ENCODE results near the gene UGT1A1.

Gene UGT1A1

GRCh38 chr2:233794128-233794658 is 34.1 kb downstream of the UGT1A1 start:
- DNase-seq (ENCODE audit: low read depth, low spot score): no peak

GRCh38 chr2:233795735-233796171 is 35.7 kb downstream of the UGT1A1 start:
- H3K27ac ChIP-seq: no peak overlapping the region
- DNase-seq (ENCODE audit: low read depth, low spot score): no peak

More at GRCh38 chr2:233794128-233794658, 34.1 kb downstream of the UGT1A1 start:
- H3K27ac ChIP-seq: no peak overlapping the region

- H3K27ac ChIP-seq: no peak overlapping the region
- no peak for DNase-seq (ENCODE audit: low read depth, low spot score)
Observed at GRCh38 chr2:233796254-233796653, 36.2 kb downstream of the UGT1A1 start.

GRCh38 chr2:233798335-233799086 is 38.4 kb downstream of the UGT1A1 start:
- no peak for DNase-seq (ENCODE audit: low read depth, low spot score)

GRCh38 chr2:233799087-233799665 is 39.1 kb downstream of the UGT1A1 start:
- H3K27ac ChIP-seq: no peak overlapping the region
- no peak for DNase-seq (ENCODE audit: low read depth, low spot score)

More at GRCh38 chr2:233798335-233799086, 38.4 kb downstream of the UGT1A1 start:
- H3K27ac ChIP-seq: no peak overlapping the region

- no peak overlapping the region for H3K27ac ChIP-seq
- no peak for DNase-seq (ENCODE audit: low read depth, low spot score)
Observed at GRCh38 chr2:233799716-233800115, 39.6 kb downstream of the UGT1A1 start.

GRCh38 chr2:233800208-233800607 is 40.1 kb downstream of the UGT1A1 start:
- no peak overlapping the region for H3K27ac ChIP-seq
- no peak for DNase-seq (ENCODE audit: low read depth, low spot score)

- no peak overlapping the region for H3K27ac ChIP-seq
- no peak for DNase-seq (ENCODE audit: low read depth, low spot score)
Observed at GRCh38 chr2:233801357-233802131, 41.5 kb downstream of the UGT1A1 start.

- no peak overlapping the region for H3K27ac ChIP-seq
- DNase-seq (ENCODE audit: low read depth, low spot score): no peak
Observed at GRCh38 chr2:233802132-233802815, 42.2 kb downstream of the UGT1A1 start.

- no peak for DNase-seq (ENCODE audit: low read depth, low spot score)
- no peak overlapping the region for H3K27ac ChIP-seq
Observed at GRCh38 chr2:233803292-233803911, 43.3 kb downstream of the UGT1A1 start.

- DNase-seq (ENCODE audit: low read depth, low spot score): no peak
Observed at GRCh38 chr2:233803994-233804393, 43.9 kb downstream of the UGT1A1 start.

GRCh38 chr2:233807215-233807865 is 47.3 kb downstream of the UGT1A1 start:
- DNase-seq (ENCODE audit: low read depth, low spot score): no peak
- no peak overlapping the region for H3K27ac ChIP-seq

More at GRCh38 chr2:233803994-233804393, 43.9 kb downstream of the UGT1A1 start:
- H3K27ac ChIP-seq: no peak overlapping the region

GRCh38 chr2:233807966-233808935 is 48.2 kb downstream of the UGT1A1 start:
- DNase-seq (ENCODE audit: low read depth, low spot score): no peak
- no peak overlapping the region for H3K27ac ChIP-seq

- DNase-seq (ENCODE audit: low read depth, low spot score): no peak
- H3K27ac ChIP-seq: no peak overlapping the region
Observed at GRCh38 chr2:233810385-233810784, 50.3 kb downstream of the UGT1A1 start.

- no peak overlapping the region for H3K27ac ChIP-seq
- no peak for DNase-seq (ENCODE audit: low read depth, low spot score)
Observed at GRCh38 chr2:233811087-233811486, 51.0 kb downstream of the UGT1A1 start.

GRCh38 chr2:233811732-233812131 is 51.7 kb downstream of the UGT1A1 start:
- no peak overlapping the region for H3K27ac ChIP-seq
- DNase-seq (ENCODE audit: low read depth, low spot score): no peak

GRCh38 chr2:233813236-233814055 is 53.4 kb downstream of the UGT1A1 start:
- no peak for DNase-seq (ENCODE audit: low read depth, low spot score)
- no peak overlapping the region for H3K27ac ChIP-seq
